ENCODE data around the gene RPGR.

RPGR gene

DNA sequence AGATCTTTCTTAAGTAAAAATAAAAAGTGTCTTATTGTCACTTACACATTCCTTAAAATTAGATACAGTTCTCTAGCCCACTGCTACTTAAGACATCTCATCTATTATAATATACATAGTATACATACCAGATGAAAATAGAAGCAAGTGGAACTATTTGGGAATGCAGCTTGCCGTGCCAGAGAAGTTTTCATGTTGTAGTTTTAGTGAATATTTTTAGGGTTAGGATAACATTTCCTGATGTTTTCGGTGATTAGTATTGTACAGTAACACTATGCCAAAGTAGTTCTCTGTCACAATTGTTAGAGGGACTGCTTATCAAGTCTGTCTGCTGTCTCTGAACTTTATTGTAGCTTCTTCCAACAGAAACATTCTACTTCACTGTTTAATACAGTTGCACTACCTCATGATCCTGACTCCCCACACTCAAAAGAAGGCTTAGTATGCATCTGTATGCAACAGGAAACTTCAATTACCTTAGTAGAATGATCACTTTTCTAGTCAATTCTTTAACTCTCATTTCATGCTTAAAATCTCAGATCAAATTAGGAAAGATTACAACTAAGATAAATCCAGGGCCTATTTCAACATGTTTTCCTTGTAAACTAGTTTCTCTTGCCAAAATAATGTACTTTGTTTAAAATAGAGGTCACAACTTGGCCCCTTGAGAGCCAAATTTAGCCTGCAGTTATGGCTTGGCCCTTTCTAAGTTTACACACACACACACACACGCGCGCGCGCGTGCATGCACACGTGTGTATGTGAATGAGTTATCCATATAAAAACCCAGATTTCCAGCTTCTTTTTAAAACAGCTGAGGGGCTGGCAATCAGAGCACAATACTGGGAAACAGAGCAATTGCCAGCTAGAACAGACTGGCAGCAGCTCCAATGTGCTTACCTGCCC, 64.3 kb downstream of the RPGR start:
- DNase-seq (ENCODE audit: insufficient read length, low spot score) (no peak), FAIRE-seq (no peak)

DNA sequence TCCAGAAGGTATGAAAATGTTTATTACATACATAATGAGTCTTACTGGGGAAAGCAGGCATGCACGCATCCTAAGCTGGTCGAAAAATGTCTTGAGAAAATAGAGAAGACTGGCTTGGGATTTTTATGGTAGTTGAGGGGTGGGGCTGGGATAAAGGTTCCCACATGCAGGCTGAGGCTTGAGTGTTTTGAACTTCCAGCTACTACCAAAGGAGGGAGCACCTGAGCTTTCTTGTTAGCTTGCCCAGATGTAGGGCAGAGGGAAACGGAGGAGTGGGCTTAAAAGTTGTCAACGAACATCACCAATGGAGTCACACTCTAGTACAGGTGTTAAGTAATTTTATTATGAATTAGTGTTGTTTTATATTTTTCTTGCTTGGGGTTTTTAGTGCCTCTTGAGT, 67.1 kb downstream of the RPGR start:
- FAIRE-seq (no peak), DNase-seq (ENCODE audit: insufficient read length, low spot score) (peak; percentile 9)

DNA sequence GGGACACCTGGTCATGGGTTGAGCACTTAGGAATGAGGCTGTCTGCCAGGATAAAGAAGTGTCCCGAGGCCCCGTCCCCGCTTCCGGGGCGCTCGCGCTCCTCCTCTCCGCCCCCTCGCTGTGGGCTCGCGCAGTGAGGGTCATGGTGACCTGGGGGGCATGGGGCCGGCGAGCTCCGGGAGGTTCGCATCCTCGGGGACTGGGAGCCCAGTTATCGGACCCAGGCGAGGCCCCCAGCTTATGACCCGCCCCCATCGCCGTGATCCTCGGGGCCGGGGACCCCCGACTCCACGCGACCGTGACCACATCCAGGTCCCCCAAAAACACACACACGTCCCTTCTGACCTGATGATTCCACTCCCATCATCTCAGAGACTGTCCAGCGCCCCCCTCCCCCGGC, 71.3 kb downstream of the RPGR start:
- FAIRE-seq = no peak
- no peak for DNase-seq (ENCODE audit: insufficient read length, low spot score)

DNA sequence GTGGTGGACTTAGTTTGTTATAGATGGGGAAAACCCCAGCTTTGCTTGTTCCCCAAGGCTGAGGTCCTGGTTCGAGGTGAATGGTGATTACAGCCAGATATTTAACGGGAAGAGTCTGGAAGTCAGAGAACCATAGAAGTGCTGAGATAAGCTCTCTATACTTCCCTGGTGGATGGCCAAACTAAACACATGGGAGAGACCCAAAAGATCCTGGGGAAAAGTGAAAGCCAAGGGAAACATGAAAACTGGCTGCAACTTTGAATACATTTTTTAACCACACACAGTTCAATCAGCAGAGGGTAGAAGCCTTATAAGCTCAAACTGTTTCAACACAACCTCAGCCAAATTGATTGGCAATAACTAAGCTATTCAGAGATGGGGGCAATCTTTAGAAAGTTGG, 77.3 kb downstream of the RPGR start:
- FAIRE-seq (no peak), DNase-seq (ENCODE audit: insufficient read length, low spot score) (no peak)

DNA sequence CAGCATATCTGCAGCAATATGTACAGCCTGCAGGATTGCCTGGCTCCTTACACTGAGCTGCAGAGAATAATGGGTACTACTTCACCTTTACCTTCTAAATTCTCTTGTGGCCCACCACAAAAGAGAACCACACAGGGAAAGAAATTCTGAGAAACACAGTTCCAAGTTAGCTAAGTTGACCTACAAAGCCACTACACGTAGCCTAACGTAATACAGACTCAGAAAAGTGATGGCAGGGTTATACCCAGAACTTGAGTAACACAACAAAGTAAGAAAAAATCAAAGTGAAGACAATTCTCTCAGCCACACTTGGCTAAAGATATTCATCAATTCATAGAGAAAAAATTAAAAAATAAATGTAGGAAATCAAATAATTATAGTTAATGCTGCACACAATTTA, 80.3 kb downstream of the RPGR start:
- FAIRE-seq (no peak), DNase-seq (ENCODE audit: insufficient read length, low spot score) (no peak)

DNA sequence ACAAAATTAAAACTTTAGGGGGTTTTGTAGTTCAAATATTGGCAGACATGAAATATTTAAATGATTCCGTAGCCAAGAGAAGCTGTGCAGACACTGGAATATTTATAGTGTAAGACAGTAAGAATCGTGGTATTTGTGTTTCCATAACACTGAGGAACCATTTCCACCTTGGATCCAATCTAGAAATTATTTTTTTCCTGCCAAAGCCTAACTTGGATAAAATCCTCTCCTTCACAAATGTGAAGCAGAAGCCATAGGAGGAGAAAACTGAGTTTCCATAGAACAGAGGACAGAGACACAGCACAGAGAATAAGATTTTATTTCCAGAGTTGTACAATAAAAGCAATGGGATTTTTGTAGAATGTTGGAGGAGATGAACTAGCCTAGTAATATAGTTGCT, 86.8 kb downstream of the RPGR start:
- DNase-seq (ENCODE audit: insufficient read length, low spot score) (no peak), FAIRE-seq (no peak)

DNA sequence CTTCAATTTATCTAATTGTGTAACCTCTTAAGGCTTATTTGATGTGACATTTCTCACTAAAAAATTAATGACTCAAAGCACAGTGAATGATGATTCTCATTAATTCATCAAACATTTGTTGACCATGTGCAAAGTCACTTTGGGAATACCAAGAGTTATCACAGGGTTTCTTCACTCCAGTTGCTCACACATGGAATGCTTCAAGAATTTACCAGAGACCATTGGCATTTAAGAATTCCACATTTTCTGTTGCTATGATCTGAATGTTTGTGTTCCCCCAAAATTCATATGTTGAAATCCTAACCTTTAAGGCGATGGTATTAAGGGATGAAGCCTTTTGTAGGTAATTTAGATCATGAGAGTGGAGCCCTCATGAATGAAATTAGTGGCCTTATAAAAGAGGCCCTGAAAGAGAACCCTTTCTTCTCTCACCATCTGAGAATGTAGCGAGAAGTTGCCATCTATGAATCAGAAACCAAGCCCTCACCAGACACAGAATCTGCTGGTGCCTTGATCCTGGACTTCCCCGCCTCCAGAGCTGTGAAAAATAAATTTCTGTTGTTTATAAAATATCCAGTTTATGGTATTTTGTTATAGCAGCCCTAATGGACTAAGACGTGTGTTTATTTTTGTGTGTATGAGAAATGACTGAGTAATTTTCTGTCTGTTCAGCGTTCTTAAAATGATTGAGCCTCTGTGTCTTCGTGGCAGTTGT, 90.3 kb downstream of the RPGR start:
- DNase-seq (ENCODE audit: insufficient read length, low spot score) (no peak), FAIRE-seq (no peak)

DNA sequence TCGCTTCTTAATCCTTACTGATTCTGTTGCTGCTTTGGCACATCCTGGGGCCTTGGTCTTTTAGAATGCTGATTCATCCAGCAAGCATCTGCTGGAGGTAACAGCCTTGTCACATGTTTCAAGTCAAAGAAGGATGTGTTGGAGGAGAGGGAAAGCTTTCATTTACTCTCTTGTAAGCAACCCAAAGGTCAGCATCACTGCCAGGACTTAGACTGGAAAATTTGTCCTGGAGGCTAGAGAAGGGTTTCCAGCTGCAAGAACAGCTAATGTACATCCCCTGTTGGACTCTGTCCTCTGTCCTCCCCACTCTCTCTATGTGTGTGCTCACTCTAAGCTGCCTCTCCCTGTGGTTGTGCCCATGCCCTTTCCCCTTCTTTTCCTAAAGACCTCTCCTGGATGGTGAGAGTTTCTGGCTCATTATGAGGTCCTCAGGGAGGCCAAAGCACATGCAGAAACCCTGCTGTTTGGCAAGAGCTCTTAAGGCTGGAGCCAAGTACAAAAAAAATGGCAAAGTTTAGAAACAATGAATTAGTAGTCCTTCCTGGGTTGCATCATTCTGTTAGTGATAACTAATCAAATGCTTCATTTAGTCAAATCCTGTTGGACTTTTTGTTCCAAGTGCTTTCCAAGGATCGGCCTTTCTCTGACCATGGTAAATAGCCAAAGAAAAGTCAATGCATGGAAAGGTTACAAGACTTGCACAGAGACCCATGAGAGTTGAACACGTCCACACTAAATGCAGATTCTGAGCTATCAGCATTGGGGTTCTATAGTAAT, 93.2 kb downstream of the RPGR start:
- DNase-seq (ENCODE audit: insufficient read length, low spot score) (no peak), FAIRE-seq (no peak)

DNA sequence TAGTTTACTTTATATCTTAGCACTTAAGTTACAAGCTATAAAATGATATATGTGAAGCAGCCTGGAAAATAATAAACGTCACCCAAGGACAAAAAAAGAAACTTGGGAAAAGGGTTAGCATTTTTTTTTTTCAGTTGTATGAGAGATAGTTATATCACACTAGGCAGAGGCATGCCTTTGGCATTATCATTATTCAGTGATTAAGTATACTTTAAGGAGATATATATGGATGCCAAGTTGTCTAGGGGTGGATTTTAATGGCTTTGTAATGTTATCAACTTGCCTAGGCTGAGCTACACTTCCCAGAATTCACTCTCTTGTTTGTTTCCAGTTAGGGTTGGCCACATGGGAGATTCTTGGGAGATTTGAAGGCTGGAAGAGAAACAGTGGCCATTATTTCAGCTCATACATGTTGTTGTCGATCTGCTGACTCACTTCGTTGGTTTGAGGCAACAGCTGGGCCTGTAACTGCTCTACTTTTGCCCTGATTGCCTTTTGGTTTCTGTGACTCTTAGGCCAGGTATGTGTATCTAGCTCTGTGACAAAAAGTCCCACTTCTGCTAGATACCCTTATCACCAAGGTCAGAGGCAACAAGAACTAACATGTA, 95.1 kb downstream of the RPGR start:
- FAIRE-seq (no peak), DNase-seq (ENCODE audit: insufficient read length, low spot score) (no peak)

DNA sequence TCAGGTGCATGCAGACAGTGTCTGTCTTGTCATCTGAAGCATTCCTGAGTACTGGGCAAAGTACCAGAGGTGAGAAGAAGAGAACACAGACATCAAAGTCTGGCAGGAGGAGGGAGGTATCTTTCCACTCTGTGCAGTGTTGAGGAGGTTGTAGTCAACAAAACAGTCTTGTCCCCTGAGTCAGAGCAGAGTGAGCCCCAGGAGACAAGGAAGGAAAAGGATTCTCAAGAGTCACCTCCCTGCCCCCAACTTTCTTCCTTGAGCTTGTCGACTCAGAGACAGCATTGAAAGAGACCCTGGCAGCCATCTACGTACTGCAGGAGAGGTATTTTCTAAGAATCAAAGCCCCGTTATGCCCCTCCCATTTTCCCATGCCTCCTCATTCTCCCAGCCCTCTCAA, 102.2 kb downstream of the RPGR start:
- DNase-seq (ENCODE audit: insufficient read length, low spot score) = no peak
- FAIRE-seq = no peak

DNA sequence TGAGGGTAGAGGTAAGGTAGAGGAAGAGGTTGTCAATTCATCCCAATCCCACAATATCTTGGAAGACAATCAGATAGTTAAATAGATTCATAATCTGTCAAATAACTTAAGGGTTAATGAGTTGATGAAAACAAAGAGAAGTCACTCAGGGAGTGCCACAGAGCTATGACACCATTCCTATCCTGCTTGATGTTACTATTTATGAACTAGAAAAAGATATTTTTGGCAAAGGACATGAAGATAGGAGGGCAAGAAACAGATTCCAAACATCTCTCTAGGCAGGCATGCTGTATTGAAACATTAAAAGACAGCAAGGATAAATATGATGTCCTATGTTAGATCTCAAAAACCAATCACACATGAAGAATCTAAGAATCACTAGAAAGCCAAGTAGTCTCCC, 103.1 kb downstream of the RPGR start:
- no peak for FAIRE-seq
- DNase-seq (ENCODE audit: insufficient read length, low spot score) = no peak

DNA sequence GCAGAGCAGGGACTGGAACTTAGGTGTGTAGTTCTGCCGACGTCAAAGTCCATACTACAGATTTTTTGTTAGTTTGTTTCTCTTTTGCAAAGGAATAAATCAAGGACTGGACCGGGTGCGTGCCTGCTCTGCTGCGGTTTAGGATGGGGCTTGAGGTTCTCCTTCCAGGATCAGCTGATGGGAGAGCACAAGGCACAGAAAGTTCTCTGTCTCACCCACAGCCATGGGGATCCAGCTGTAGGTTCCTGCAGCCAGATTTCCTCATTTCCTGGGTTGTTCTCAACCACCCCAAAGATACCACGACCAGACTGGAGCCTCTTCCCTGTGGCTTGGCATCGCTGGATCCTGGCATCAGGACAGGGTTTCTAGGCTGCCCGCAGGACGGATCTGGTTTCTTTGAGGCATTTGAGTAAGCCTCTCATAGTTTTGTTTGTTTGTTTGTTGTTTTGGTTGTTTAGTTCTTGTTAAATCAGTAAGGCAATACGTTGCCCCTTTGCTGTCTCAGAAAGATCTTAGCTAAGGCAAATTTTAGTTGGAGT, 105.8 kb downstream of the RPGR start:
- no peak for FAIRE-seq
- DNase-seq (ENCODE audit: insufficient read length, low spot score) = no peak

DNA sequence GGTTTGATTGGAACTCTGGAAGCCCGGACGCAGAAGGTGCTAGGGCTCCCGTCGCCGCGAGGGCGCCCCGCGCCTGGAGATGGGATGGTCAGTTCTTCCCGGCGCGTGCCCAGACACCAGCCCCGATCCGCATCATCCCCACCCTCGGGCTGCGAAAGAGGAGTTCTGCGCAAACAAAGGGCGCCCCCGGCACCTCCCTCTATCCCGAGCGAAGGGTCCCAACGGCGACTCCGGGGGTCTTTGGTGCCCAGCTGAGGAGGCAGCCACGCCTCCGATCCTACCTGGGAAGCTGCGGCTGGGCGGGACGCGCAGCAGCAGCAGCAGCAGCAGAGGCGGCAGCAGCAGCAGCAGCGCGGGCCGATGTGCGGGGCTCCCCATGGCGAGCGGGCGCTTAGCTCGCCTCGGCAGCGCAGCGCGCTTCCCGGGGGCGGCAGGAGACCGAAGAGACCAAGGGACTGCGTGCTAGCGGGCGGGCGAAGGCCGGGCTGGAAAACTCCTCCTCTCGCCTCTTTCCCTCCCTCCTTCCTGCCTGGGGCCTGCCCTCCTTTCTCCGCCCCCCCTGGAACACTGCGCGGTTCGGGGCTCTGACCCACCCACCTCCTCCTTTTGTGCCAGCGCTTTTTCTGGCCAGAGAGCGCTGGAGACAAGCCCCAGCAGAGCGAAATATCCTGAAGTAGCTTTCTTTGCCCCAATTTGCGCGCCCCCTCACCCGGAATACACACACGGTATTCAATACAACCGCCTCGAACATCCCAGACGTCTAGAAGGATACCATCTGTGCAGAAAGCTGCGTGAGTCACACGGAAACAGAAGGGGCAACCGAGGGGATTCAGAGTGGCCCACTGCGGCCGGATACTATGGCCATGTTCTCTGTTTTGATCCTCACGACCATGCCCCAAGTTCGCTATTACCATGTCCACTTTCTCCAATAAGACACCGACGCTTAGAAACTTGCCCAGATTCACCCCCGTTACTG, 106.6 kb downstream of the RPGR start, which contains the start of gene SRPX:
TSS of gene SRPX (minus strand) at position 457 of the 976 bp plus-strand sequence. CDS start at position 378, 79 bp downstream.
- FAIRE-seq (no peak), DNase-seq (ENCODE audit: insufficient read length, low spot score) (no peak)

DNA sequence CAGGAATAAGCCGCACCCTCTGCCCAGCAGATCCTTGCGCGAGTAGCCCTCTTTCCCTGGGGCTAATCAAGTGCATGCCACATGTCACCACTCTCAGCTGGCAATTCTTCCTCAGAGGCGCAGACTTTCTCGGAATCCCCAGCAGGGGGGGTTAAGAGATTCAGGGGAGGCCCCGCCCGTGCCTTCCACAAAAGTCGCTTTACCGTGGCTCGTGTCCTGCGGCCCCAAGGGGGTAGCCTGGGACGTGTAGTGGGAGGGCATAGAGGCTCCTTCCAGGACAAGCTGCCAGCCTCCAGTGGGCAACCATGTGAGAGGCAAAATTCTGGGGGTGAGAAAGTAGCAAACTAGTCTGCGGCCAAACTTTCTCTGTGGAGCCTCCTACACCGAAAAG, 107.3 kb downstream of the RPGR start:
- FAIRE-seq = no peak
- peak; percentile 21 for DNase-seq (ENCODE audit: insufficient read length, low spot score)

Data from HTR-8/SVneo (cell line).